ENCODE results near the gene LEPR. TPM values are rescaled to one million over a fixed set of nuclear protein-coding genes. Genes with fewer than 3 reads are reported as not detected.
"Not testable (repeated sequence)": the region's sequence is repeated elsewhere in the genome, so short reads cannot be mapped to it uniquely, and the experiment has no call there.

LEPR gene
- total RNA-seq, 4 donors from 2014 or later: 10.3 to 43.3 (median 21.5) TPM

GRCh38 chr1:65458730-65459396 lies 38.4 kb downstream of the LEPR start:
- no peak for TF ChIP-seq CTCF (IDR thresholded peaks at IDR 0.05)
- DNase-seq (ENCODE audit: low spot score) (no peak), ATAC-seq (ENCODE audit: low FRiP score) (no peak)

GRCh38 chr1:65459397-65459768 lies 38.9 kb downstream of the LEPR start:
- no peak for ATAC-seq (ENCODE audit: low FRiP score)
- TF ChIP-seq CTCF (IDR thresholded peaks at IDR 0.05): no peak
- DNase-seq (ENCODE audit: low spot score): no peak

- not testable (repeated sequence) for ATAC-seq (ENCODE audit: low FRiP score)
Observed at GRCh38 chr1:65465837-65466236, 45.4 kb downstream of the LEPR start.

GRCh38 chr1:65467536-65467935 lies 47.1 kb downstream of the LEPR start:
- no peak for DNase-seq (ENCODE audit: low spot score)
- no peak for ATAC-seq (ENCODE audit: low FRiP score)

More at GRCh38 chr1:65465837-65466236, 45.4 kb downstream of the LEPR start:
- not testable (repeated sequence) for DNase-seq (ENCODE audit: low spot score)

GRCh38 chr1:65469126-65469888 lies 48.8 kb downstream of the LEPR start:
- TF ChIP-seq CTCF (IDR thresholded peaks at IDR 0.05): no peak
- ATAC-seq (ENCODE audit: low FRiP score): no peak
- no peak for DNase-seq (ENCODE audit: low spot score)

More at GRCh38 chr1:65467536-65467935, 47.1 kb downstream of the LEPR start:
- TF ChIP-seq CTCF (IDR thresholded peaks at IDR 0.05): no peak

- no peak for TF ChIP-seq CTCF (IDR thresholded peaks at IDR 0.05)
- ATAC-seq (ENCODE audit: low FRiP score) (no peak), DNase-seq (ENCODE audit: low spot score) (no peak)
Observed at GRCh38 chr1:65469889-65470340, 49.4 kb downstream of the LEPR start.

Small RNA genes within 50 kb of the gene (small RNA-seq; reads per million reads assigned to genes)
- gene RNU2-15P: not detected

Other genes starting within 250 kb of the LEPR start
- 1 to 10 TPM; 1.9 to 5.1 (median 3.6) TPM for gene DNAJC6, start 111.1 kb upstream of the LEPR start, total RNA-seq
- 100 to 1,000 TPM in 1 of 4 donors, 10 to 100 TPM in 3; 61.1 to 123 (median 75.1) TPM for gene LEPROT, start within 50 bp of the LEPR start, total RNA-seq

Measured in omental fat pad (tissue), 4 donors.